Activated CD8-positive, alpha-beta memory T cell treated with anti-CD3 and anti-CD28 coated beads for 48 hours (primary cell): ENCODE results near the gene DENND4C.
"Not testable (repeated sequence)": the region's sequence is repeated elsewhere in the genome, so short reads cannot be mapped to it uniquely, and the experiment has no call there.

Source experiments
- DNase-seq, 3 experiments: peaks; one replicate each; pipeline ENCODE4 v3.0.0-alpha.2; 2020; ENCODE audit warnings: low read depth in 2 of 3, low spot score in 2 of 3

DENND4C gene

GRCh38 chr9:19230355-19231125 lies at the start of gene DENND4C:
Gene DENND4C (plus strand): TSS chr9:19230693. CDS start chr9:19276175, 45,482 bp downstream.
- peak; percentile 49 to 62 (median 59) for DNase-seq

GRCh38 chr9:19180991-19181390 lies 49.5 kb upstream of the DENND4C start:
- no peak for DNase-seq

GRCh38 chr9:19181561-19181960 lies 48.9 kb upstream of the DENND4C start:
- DNase-seq: no peak

- DNase-seq: peak; percentile 21 to 62 (median 53)
These were observed 46.2 kb upstream of the DENND4C start for GRCh38 chr9:19184144-19184917.

- no peak for DNase-seq
These were observed 45.3 kb upstream of the DENND4C start for GRCh38 chr9:19185191-19185590.

- no peak for DNase-seq
These were observed 44.3 kb upstream of the DENND4C start for GRCh38 chr9:19186232-19186631.

GRCh38 chr9:19188771-19189170 lies 41.7 kb upstream of the DENND4C start:
- DNase-seq: no peak

GRCh38 chr9:19192202-19193028 lies 38.1 kb upstream of the DENND4C start:
- no peak for DNase-seq

GRCh38 chr9:19193029-19193324 lies 37.5 kb upstream of the DENND4C start:
- no peak for DNase-seq

- DNase-seq: not testable (repeated sequence)
These were observed 37.0 kb upstream of the DENND4C start for GRCh38 chr9:19193358-19193973.

- no peak for DNase-seq
These were observed 32.1 kb upstream of the DENND4C start for GRCh38 chr9:19198406-19198805.

- no peak for DNase-seq
These were observed 31.5 kb upstream of the DENND4C start for GRCh38 chr9:19199012-19199411.

- no peak for DNase-seq
These were observed 30.3 kb upstream of the DENND4C start for GRCh38 chr9:19200229-19200628.

GRCh38 chr9:19201899-19202891 lies 28.3 kb upstream of the DENND4C start:
- DNase-seq: no peak

GRCh38 chr9:19203058-19203457 lies 27.4 kb upstream of the DENND4C start:
- DNase-seq: no peak

GRCh38 chr9:19208653-19209052 lies 21.8 kb upstream of the DENND4C start:
- no peak for DNase-seq

GRCh38 chr9:19209188-19209587 lies 21.3 kb upstream of the DENND4C start:
- no peak for DNase-seq

- no peak for DNase-seq
These were observed 16.7 kb upstream of the DENND4C start for GRCh38 chr9:19213823-19214222.

- no peak for DNase-seq
These were observed 14.0 kb upstream of the DENND4C start for GRCh38 chr9:19216466-19216865.

GRCh38 chr9:19221326-19221725 lies 9.2 kb upstream of the DENND4C start:
- no peak for DNase-seq
